ENCODE data around the gene EXOSC5.

DNA sequence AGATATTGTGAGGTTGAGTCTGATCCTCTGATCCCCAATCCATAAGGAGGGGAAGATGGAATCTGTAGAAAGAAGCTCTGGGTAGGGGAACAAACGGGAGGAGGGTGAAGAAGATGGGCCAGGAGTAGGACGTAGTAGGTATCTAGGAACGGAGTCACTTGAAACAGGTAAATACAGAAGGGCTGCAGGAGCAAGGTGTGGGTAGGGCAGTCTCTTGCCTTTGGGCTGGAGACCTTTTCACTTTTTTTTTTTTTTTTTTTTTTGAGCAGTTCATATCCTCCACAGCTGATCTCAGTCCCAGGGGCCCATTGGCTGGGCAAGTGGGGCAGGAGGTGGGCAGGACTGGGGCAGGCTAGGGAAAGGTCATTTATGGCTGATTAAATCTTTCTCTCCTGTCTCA is 1.9 kb upstream of the EXOSC5 start:
- TF ChIP-seq CTCF (IDR thresholded peaks at IDR 0.05; ENCODE audit: low read depth, low read length) = no peak
- no peak for TF ChIP-seq POLR2A (IDR thresholded peaks at IDR 0.05; ENCODE audit: extremely low read depth, insufficient read length)
- no peak for TF ChIP-seq MAX (IDR thresholded peaks at IDR 0.05; ENCODE audit: low read depth, low read length)
- TF ChIP-seq MYC (IDR thresholded peaks at IDR 0.05; ENCODE audit: low read depth, low read length) = no peak
